Aorta (tissue), 5 donors: ENCODE measurements around the gene SMARCC2. TPM values are rescaled to one million over a fixed set of nuclear protein-coding genes. Genes with fewer than 3 reads are reported as not detected.
A peak's percentile ranks its signal among the peaks of the same experiment; 100 is the strongest.

Experiments
- ATAC-seq: fragments of 200-7000 bp; cut with Tn5 transposase; one replicate; pipeline ENCODE4 v1.9.1; 2022; ENCODE audit warnings: moderate library complexity; ENCODE audit not compliant: low FRiP score
- DNase-seq, 2 donors: peaks; one replicate each; pipeline ENCODE4 v3.0.0-alpha.2; 2020
- H3K27ac ChIP-seq, 2 donors: one replicate each; pipeline ENCODE4 v1.5.1; 2013; ENCODE audit warnings: low read length in 2 of 2, mild to moderate bottlenecking in 2 of 2, moderate library complexity in 2 of 2, control low read depth in 1 of 2, inconsistent platforms in 1 of 2, low read depth in 1 of 2
- H3K27me3 ChIP-seq, 2 donors: one replicate each; pipeline ENCODE4 v1.6.1; 2013; ENCODE audit warnings: control low read depth in 1 of 2, low read length in 1 of 2, mild to moderate bottlenecking in 1 of 2, moderate library complexity in 1 of 2; ENCODE audit not compliant: insufficient read depth in 2 of 2, control insufficient read depth in 1 of 2
- H3K36me3 ChIP-seq, 2 donors: one replicate each; pipeline ENCODE4 v1.6.1; 2013; ENCODE audit warnings: control low read depth in 1 of 2, low read length in 1 of 2, mild to moderate bottlenecking in 1 of 2; ENCODE audit not compliant: insufficient read depth in 2 of 2, control insufficient read depth in 1 of 2
- H3K4me1 ChIP-seq, 2 donors: one replicate each; pipeline ENCODE4 v1.6.1; 2013; ENCODE audit warnings: low read length in 2 of 2, control low read depth in 1 of 2, mild to moderate bottlenecking in 1 of 2, moderate library complexity in 1 of 2; ENCODE audit not compliant: insufficient read depth in 2 of 2, control insufficient read depth in 1 of 2
- H3K4me3 ChIP-seq, 2 donors: one replicate each; pipeline ENCODE4 v1.5.1; 2013; ENCODE audit warnings: low read length in 2 of 2, control low read depth in 1 of 2, mild to moderate bottlenecking in 1 of 2
- H3K9me3 ChIP-seq: one replicate; pipeline ENCODE4 v1.6.1; 2013; ENCODE audit warnings: mild to moderate bottlenecking, low read length; ENCODE audit not compliant: control insufficient read depth
- WGBS, 2 donors: extraction: QIAGEN DNeasy Blood & Tissue Kit; methylation state at CpG; one replicate each; pipeline ENCODE4 v1.1.7; 2013; 5-methylcytosine and 5-hydroxymethylcytosine counted together
- intact Hi-C, 2 donors: fragments of 100-400 bp; cut with DNase I; formaldehyde crosslinking; loops; one replicate each; pipeline versions ENCODE4 v1.14.2 to v1.15.0; 2022
- polyA plus RNA-seq, 2 donors: library from polyadenylated mRNA; stranded (reverse); fragments of 200-250 nt; gene quantifications; one replicate each; pipeline ENCODE4 v1.2.3, GENCODE V29; 2013
- total RNA-seq, 2 donors: library from RNA; stranded (reverse); fragmentation: NEBNext Ultra II Directional; extraction: Animal tissue kit (Norgen Biotek cat#: 25700); gene quantifications; one replicate each; pipeline ENCODE4 v1.2.1, GENCODE V29; 2021
- donor health status: healthy with polysubstance abuse.
- donor health status: Bipolar disorder and iron deficiency.
- donor health status: DM: no; HTN: no; CAD: no.
- donor health status: DM: no; HTN: no; CAD: no.
- donor health status: DM: yes; HTN: yes; CAD: no.

SMARCC2 gene
- total and polyA plus RNA-seq, 4 donors = 45.0 to 140 (median 86.9) TPM

DNA sequence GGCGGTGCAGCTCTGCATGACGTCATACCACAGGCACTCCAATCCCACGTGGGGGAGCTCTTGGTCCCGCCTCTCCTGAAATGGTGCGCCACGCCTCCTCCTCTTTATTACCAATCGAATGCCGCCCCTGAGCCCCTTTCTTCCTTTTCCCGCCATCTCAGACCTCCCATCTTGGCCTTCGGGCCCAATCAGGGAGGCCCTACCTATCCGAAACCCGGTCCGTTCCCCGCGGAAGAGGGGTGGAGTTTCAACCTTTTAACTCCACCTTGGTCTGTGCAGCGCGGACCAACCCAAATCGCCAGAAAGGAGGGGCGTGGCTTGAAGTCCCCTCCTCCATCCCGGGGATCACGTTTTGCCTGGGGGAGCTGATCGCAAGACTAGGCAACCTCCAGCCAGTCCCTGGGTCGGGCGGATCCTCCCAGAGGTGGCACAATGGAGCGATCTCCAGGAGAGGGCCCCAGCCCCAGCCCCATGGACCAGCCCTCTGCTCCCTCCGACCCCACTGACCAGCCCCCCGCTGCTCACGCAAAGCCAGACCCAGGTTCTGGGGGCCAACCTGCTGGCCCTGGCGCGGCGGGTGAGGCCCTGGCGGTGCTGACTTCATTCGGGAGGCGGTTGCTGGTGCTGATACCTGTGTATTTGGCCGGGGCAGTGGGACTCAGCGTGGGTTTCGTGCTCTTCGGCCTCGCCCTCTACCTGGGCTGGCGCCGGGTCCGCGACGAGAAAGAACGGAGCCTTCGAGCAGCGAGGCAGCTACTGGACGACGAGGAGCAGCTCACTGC is 61.2 kb downstream of the SMARCC2 start, which contains the start of gene ESYT1:
Gene ESYT1 (plus strand): TSS at position 380 of the 782 bp plus-strand sequence. CDS start 53 bp downstream, at position 433.
- 0% methylated on average over 49 of the region's 49 CpGs for WGBS, 2 donors
- Histone ChIP-seq H3K4me1 (peaks cover 0 to 5% of the 10 kb centered on the region in 2 donors), H3K36me3 (peaks cover 3 to 8% of the 10 kb centered on the region in 2 donors), H3K9me3 (no peaks in the 10 kb centered on the region), H3K4me3 (peak within 1 kb of the TSS; percentile 50 to 67), H3K27ac (peak within 1 kb of the TSS in 1 of 2 donors; percentile 61), H3K27me3 (no peaks in the 10 kb centered on the region)
- peak; percentile 98 to 99 for DNase-seq
- ATAC-seq = peak; percentile 96
- intact Hi-C loops = loop anchor here (2.0 kb wide), 2 partner anchors 23 to 61 kb away; partner anchors contain the start of gene SMARCC2 (in 1 of the 2)

DNA sequence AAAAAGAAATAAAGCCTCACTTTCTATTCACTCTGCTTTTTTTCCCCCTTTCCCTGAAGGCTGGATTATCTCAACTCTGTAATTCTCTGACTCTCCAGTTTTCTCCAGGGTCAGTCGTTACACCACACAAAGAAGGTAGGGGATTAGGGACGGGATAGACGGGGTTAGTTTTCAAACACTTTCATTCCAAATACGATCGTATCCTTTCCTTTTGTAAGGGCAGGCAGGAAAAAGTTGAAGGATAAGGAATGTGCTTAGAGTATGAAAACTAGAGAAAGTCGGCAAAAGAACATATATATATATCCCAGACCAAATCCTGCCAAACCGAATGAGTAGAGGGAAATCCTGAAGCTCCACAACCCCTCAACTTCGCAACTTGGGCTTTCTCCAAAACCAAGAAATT is 61.8 kb downstream of the SMARCC2 start:
- DNase-seq (no peak), ATAC-seq (no peak)
- Histone ChIP-seq H3K4me1 (peaks cover 0 to 5% of the 10 kb centered on the region in 2 donors), H3K27ac (peak overlapping the region in 1 of 2 donors; percentile 61), H3K4me3 (peak overlapping the region; percentile 24 to 37), H3K27me3 (no peaks in the 10 kb centered on the region), H3K9me3 (no peaks in the 10 kb centered on the region), H3K36me3 (peaks cover 3 to 8% of the 10 kb centered on the region in 2 donors)
- intact Hi-C loops = loop anchor here in 1 of 2 donors (2.0 kb wide), 1 partner anchor 61 kb away; the partner anchor contains the start of gene SMARCC2
- 0% methylated on average over 8 of the region's 8 CpGs for WGBS, 2 donors

DNA sequence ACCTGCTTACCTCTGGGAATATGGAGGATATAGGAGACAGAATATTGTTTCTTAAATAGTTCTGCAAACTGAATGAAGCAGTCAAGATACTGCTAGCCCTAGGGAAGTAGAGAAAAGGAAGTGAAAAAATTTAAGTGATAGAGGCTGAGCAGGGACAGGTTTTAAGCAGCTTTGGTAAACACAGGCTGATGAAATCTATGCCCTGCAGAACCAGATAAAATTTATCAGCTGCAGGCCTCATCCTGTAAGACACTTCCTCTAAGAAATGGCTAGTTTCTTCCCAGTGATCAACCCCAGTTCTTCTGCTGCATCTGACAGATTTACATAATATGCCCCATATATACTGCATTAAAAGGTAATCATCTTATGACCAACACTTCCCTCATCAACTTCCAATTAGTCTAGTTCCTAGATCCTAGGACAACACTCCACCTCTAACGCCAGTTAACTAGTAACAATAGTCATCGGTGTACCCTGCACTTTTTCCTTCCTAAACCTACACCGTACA is 62.5 kb downstream of the SMARCC2 start:
- intact Hi-C loops = loop anchor here in 1 of 2 donors (2.0 kb wide), 1 partner anchor 62 kb away; the partner anchor contains the start of gene SMARCC2
- Histone ChIP-seq H3K4me1 (peaks cover 0 to 5% of the 10 kb centered on the region in 2 donors), H3K4me3 (peak overlapping the region in 1 of 2 donors; percentile 37), H3K9me3 (no peaks in the 10 kb centered on the region), H3K36me3 (peaks cover 3 to 6% of the 10 kb centered on the region in 2 donors), H3K27ac (peak overlapping the region in 1 of 2 donors; percentile 60), H3K27me3 (no peaks in the 10 kb centered on the region)
- DNase-seq (no peak), ATAC-seq (no peak)
- 18 to 24% methylated on average over 3 of the region's 3 CpGs for WGBS, 2 donors

DNA sequence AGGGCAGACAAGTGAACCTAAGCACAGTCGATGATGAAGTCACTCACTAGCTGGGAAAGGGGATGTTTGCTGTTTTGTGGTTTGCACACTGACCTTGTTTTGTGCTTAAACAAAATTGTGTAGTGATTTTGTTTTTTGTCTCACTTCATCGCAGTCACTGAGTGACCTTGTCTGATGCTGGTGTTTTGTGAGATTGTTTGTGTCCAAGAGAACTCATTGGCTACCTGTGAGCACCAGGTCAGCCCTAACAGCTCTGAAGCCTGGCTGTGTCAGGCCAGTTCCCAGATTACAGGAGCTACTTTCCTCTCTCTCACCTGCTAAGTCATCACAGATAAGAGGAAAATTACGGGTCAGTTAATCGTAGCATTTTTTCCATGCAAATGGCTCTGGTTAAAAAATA is 65.2 kb downstream of the SMARCC2 start:
- no peak for ATAC-seq
- Histone ChIP-seq H3K4me3 (no peak overlapping the region), H3K27me3 (no peaks in the 10 kb centered on the region), H3K36me3 (no peaks in the 10 kb centered on the region), H3K4me1 (peaks cover 0 to 6% of the 10 kb centered on the region in 2 donors), H3K9me3 (no peaks in the 10 kb centered on the region), H3K27ac (no peak overlapping the region)
- WGBS, 2 donors = 86 to 93% methylated on average over 4 of the region's 4 CpGs
- DNase-seq = no peak
- intact Hi-C loops = no loop called here

DNA sequence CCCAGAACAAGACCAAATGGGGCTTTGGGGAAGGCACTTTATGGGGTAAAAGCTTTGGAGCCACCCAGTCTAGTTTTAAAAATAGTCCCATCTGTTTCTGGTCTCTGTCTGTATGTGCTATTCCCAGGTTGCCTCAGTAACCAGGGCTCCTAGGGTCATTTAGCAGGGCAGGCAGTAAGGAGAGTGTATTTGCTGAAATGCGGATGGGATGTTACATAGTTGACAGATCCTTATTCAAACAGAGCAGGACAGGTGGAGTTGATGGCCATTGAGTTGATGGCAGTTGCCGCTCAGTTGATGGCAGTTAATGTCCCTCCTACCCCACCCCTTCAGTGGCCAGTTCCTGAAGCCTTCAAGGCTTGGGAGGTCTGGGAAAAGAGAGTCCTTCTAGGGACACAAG is 66.6 kb downstream of the SMARCC2 start:
- Histone ChIP-seq H3K9me3 (no peaks in the 10 kb centered on the region), H3K4me1 (peaks cover 0 to 10% of the 10 kb centered on the region in 2 donors), H3K4me3 (no peak overlapping the region), H3K27ac (no peak overlapping the region), H3K27me3 (peaks cover 0 to 3% of the 10 kb centered on the region in 2 donors), H3K36me3 (no peaks in the 10 kb centered on the region)
- DNase-seq (no peak), ATAC-seq (no peak)
- intact Hi-C loops = no loop called here
- 79 to 88% methylated on average over 2 of the region's 2 CpGs for WGBS, 2 donors

DNA sequence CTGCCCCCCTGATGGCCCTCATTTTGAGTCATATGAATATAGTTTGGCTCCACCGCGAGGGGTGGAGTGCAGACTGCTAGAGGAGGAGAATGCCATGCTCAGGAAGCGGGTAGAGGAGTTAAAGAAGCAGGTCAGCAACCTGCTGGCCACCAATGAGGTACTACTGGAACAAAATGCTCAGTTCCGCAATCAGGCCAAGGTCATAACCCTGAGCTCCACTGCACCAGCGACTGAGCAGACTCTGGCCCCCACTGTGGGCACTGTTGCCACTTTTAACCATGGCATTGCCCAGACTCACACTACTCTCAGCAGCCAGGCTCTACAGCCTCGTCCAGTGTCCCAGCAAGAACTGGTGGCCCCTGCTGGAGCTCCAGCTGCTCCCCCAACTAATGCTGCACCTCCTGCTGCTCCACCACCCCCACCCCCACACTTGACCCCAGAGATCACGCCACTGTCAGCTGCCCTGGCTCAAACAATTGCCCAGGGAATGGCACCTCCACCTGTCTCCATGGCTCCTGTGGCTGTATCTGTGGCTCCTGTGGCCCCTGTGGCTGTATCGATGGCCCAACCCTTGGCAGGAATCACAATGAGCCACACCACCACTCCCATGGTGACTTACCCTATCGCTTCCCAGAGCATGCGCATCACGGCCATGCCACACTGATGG is 67.9 kb downstream of the SMARCC2 start:
- Histone ChIP-seq H3K4me3 (no peak overlapping the region), H3K27me3 (peaks cover 0 to 3% of the 10 kb centered on the region in 2 donors), H3K36me3 (no peaks in the 10 kb centered on the region), H3K9me3 (no peaks in the 10 kb centered on the region), H3K27ac (no peak overlapping the region), H3K4me1 (peaks cover 0 to 6% of the 10 kb centered on the region in 2 donors)
- DNase-seq = no peak
- WGBS, 2 donors = 82 to 85% methylated on average over 11 of the region's 11 CpGs
- no peak for ATAC-seq
- intact Hi-C loops = no loop called here

DNA sequence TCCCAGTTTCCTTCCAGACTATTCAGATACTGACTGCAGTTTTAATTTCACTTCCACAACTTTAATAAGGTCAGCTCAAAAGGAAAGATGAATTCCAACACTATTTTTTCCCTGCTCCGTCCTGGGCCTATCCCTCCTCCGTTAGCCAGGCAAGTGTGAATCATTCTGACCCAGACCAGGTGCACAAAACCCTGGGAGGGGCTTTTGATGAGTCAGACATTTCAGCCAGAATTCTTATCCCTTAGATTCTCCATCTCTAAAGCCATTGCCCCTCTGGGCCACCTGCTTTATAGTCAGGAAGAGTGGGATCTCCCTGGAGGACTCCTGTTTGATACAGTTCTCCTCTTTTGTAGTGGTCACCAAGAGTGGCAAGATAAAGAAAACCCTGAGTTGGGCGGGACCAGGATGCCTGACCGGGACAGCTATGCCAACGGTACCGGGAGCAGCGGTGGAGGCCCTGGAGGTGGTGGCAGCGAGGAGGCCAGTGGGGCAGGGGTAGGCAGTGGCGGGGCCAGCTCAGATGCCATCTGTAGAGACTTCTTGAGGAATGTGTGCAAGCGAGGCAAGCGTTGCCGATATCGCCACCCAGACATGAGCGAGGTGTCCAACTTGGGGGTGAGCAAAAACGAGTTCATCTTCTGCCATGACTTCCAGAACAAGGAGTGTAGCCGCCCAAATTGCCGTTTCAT is 69.0 kb downstream of the SMARCC2 start:
- WGBS, 2 donors = 81 to 85% methylated on average over 17 of the region's 17 CpGs
- peaks cover 0 to 6% of the 10 kb centered on the region in 2 donors for H3K4me1 ChIP-seq
- peaks cover 0 to 3% of the 10 kb centered on the region in 2 donors for H3K27me3 ChIP-seq
- no peak overlapping the region for H3K4me3 ChIP-seq
- no peaks in the 10 kb centered on the region for H3K9me3 ChIP-seq
- no peaks in the 10 kb centered on the region for H3K36me3 ChIP-seq
- intact Hi-C loops = no loop called here
- DNase-seq (no peak), ATAC-seq (no peak)
- H3K27ac ChIP-seq = peak overlapping the region in 1 of 2 donors; percentile 81

DNA sequence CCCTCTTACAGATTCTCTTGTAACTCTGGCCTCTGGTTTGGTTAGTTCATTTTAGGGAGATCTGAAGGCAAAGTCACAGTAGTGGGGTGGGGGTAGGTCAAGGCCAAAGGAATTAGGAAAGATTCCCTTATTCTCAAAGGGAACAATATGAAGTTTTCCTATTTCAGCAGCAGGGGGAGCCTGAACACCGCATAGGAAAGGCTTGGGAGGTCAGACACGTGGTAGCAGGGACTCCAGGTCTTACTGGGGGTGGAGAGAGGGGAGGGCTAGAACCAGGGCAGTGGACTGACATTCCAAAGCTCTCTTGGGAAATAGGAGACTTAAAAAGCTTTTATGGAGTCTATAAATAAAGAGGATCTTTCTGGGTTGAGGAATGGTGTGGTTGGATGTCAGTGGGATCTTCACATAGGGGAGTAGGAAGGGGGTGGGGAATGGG is 69.9 kb downstream of the SMARCC2 start:
- Histone ChIP-seq H3K36me3 (no peaks in the 10 kb centered on the region), H3K27me3 (peaks cover 0 to 3% of the 10 kb centered on the region in 2 donors), H3K27ac (no peak overlapping the region), H3K9me3 (no peaks in the 10 kb centered on the region), H3K4me1 (peaks cover 0 to 6% of the 10 kb centered on the region in 2 donors), H3K4me3 (no peak overlapping the region)
- peak; percentile 72 for ATAC-seq
- 0% methylated on average over 2 of the region's 2 CpGs for WGBS, 2 donors
- peak in 1 of 2 donors; percentile 84 for DNase-seq
- intact Hi-C loops = loop anchor here (1.0 to 5.0 kb wide), 5 partner anchors 38 to 105 kb away; partner anchors contain the start of genes SMARCC2 (in 2 of the 2), MYL6 (in 1 of the 2) and NABP2 (in 1 of the 2)
